GM12864 (cell line): Measurements from ENCODE around the gene FOXO3.

Source experiments
- DNase-seq: peaks from one replicate; pipeline ENCODE4 v3.0.0-alpha.2; 2011; ENCODE audit warnings: low read depth
- H3K4me3 ChIP-seq: 2 replicates; pipeline ENCODE4 v1.5.1; 2011; ENCODE audit warnings: mild to moderate bottlenecking, low read depth, low read length, control low read depth
- TF ChIP-seq, protein P1 (sequence below): IDR thresholded peaks from 2 replicates; pipeline ENCODE4 v1.5.1; 2011; ENCODE audit warnings: low read depth, mild to moderate bottlenecking, moderate library complexity, low read length, control low read depth, inconsistent platforms; ENCODE audit errors: missing control alignments

The FOXO3 gene

DNA sequence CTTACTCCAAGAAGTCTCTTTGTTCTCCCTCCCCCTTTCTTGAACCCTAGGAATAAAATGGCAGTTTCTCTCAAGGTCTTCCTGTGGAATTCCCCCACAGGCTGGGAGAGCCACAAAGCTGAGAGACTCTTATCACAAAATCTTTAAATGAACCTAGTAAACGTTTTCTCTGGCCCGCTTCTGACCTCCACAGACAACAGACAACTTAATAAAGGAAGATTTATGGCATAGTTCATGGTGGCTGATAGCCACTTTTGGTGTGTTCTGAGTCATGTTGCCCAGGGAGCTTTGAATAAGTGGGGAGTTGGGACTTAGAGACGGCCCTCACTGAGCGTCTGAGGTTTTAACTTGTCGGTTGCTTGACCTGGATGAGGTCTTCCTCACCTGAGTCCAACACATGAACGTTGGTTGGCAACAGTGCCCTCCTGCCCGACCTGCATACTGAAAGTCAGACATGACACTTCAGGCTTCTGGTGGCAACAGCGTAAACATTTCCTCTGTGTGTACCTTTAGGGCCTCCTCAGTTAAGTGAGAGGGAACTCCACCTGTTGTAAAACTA lies 124.1 kb downstream of the FOXO3 start:
- no peak overlapping the region for H3K4me3 ChIP-seq
- no peak for DNase-seq
- TF ChIP-seq, protein P1, sequence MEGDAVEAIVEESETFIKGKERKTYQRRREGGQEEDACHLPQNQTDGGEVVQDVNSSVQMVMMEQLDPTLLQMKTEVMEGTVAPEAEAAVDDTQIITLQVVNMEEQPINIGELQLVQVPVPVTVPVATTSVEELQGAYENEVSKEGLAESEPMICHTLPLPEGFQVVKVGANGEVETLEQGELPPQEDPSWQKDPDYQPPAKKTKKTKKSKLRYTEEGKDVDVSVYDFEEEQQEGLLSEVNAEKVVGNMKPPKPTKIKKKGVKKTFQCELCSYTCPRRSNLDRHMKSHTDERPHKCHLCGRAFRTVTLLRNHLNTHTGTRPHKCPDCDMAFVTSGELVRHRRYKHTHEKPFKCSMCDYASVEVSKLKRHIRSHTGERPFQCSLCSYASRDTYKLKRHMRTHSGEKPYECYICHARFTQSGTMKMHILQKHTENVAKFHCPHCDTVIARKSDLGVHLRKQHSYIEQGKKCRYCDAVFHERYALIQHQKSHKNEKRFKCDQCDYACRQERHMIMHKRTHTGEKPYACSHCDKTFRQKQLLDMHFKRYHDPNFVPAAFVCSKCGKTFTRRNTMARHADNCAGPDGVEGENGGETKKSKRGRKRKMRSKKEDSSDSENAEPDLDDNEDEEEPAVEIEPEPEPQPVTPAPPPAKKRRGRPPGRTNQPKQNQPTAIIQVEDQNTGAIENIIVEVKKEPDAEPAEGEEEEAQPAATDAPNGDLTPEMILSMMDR, result no peak

DNA sequence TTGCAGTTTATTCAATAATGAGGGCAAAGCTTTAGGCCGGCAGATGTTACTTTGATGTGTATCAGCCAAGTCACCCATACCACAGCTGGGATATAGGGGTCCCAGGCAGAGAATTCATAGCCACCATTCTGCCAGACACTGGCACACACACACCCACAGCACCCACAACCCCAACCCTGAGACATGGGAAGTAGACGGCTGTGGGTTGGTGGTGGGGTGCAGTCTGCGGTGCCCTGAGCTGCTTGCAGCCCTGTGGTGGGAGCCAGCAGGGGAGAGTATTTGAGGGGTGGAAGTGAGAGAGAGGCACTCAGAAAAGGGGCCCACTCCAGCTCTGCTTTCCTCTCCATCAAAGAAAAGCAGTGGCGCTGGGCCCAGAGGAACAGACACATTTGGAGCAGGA lies 125.3 kb downstream of the FOXO3 start:
- H3K4me3 ChIP-seq, result no peak overlapping the region
- no peak for DNase-seq
- TF ChIP-seq, protein P1, result no peak

DNA sequence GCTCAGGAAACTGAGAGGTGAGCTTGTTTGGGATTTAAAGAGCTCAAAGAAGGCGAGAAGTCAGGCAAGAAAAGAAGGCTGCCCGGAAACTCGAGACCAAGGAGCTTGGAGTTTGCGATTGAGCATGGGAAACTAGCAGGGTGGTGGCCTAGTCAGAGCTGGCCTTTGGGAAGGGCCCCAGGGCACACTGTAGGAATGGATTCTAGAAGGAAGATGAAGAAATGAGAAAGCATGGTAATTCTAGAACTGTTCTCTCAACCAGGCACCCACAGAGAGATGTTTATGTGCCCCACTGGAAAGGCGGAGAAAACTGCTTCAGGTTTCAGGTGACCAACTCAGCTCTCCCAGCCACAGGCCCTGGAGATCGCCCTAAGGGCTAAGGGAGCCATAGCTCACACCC lies 126.2 kb downstream of the FOXO3 start:
- DNase-seq, result no peak
- H3K4me3 ChIP-seq, result no peak overlapping the region
- TF ChIP-seq, protein P1, result no peak

DNA sequence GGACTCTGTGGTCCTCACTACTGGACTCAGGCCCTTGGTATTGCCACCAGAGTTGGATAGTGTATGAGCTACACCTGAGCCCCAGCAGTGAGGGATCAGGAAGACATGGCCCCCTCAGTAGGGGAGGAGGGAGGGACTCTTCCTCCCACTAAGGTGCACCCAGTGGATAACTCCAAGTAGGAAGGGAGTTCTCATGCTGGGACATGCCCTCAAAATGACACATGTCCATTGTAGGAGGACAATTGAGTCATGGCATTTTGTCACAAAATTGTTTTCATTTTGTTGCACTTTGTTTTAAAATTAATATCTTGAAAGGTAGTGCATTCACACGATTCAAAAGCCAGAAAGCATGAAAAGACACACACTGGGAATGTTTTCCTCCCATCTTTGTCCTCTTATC lies 127.2 kb downstream of the FOXO3 start:
- TF ChIP-seq, protein P1, result no peak

DNA sequence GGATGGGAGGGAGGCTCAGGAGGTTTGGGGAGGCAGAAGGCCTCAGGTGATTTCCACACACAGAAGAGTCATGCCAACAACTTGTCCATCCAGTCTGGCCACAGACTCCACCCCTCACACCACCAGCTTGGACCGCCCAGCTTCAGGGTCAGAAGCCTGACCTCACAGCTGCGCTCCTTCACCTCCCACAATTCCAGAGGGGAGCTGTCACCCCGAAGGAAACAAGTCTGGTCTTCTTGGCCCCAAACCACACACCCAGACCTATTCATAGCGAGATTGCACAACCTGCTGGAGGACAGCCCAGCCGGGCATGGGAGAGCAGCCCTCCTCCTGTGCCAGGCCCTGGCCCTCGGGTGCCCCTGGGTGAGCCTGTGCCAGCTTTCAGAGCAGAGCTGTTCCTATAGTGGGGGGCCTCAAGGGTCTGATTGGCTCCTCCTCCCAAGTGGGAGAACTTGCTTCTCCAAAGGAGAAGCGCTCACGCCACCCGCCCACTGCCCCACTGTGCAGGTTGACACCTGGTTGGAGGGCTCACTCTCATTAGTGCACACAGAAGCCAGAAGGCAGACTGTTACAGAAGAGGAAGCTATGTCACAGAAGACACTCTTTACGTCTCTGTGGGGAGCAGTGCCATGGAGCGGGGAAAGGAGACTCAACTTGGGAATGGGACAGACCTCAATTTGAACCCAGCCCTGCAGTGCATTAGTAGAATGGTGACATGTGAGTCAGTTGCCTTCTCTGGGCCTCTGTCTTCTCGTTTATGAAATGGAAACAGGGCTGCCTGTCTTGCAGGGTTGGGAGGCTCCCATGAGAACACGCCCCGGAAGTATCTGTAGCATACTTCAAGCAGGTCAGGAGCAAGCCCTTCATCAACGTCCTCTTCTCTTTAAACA lies 128.8 kb downstream of the FOXO3 start:
- TF ChIP-seq, protein P1, result no peak
- DNase-seq, result no peak
- H3K4me3 ChIP-seq, result no peak overlapping the region

More for the DNA sequence above, 127.2 kb downstream of the FOXO3 start:
- H3K4me3 ChIP-seq, result no peak overlapping the region
- DNase-seq, result no peak

DNA sequence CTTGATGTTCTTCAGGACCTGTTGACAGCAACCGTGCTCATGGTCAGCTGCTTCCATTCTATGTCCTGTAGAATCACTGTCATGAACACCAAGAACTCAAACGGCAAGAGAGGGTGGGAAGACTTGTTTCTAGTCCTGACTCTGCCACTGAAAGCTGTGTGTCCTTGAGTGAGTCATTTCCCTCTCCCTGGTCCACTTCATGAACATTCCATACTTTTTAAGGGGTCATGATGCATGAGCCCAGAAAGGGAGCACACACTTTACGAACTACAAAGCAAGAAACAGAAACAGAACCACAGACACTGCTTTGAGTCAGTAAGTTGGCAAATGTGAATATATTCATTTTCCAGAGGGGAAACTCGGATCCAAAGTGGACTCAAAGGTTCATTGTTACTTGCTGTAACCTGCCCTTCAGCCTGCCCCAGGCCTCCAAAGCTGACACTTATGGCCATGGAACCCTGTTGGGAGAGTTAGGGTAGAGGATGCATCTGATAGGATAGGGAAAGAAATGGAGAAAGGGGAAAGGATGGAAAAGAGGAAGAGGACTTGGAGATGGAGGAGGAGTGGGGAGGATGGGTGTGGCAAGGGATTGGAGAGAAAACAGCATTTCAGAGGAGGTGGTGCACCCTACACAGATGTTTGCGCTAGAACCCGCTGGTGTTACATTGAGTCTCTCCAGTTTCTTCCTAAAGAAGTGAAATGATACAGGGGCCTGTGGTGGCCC lies 129.8 kb downstream of the FOXO3 start:
- TF ChIP-seq, protein P1, result no peak
- DNase-seq, result no peak
- H3K4me3 ChIP-seq, result no peak overlapping the region
